ENCODE measurements around the gene PRDM1.

- TF ChIP-seq CTCF (IDR thresholded peaks at IDR 0.05 in 8 of 11, conservative IDR thresholded peaks at IDR 0.05 in 3 of 11) = no peak
- peak in 1 of 3 donors; percentile 7 for TF ChIP-seq POLR2AphosphoS5 (IDR thresholded peaks at IDR 0.05)
- no peak for TF ChIP-seq POLR2A (IDR thresholded peaks at IDR 0.05)
These were observed 57.5 kb downstream of the PRDM1 start for GRCh38 chr6:106143665-106144064.
